Right ventricle myocardium inferior (tissue), 1 donor: Measurements from ENCODE around the gene CHST11. TPM values are rescaled to one million over a fixed set of nuclear protein-coding genes. Genes with fewer than 3 reads are reported as not detected.
"Not testable (repeated sequence)": the region's sequence is repeated elsewhere in the genome, so short reads cannot be mapped to it uniquely, and the experiment has no call there.

Experiments
- ATAC-seq: fragments of 200-7000 bp; cut with Tn5 transposase; one replicate; pipeline ENCODE4 v1.9.1; 2020; ENCODE audit warnings: mild to moderate bottlenecking, moderate library complexity
- DNase-seq: peaks from one replicate; pipeline ENCODE4 v3.0.0; 2021; ENCODE audit errors: missing footprints
- intact Hi-C: fragments of 100-400 bp; cut with DNase I; formaldehyde crosslinking; loops from one replicate; pipeline ENCODE4 v1.11.0; 2022
- microRNA-seq: library from miRNA; unstranded; fragments of <30 nt; microRNA quantifications from one replicate; pipeline ENCODE4 v1.2.0, GENCODE V29; 2020
- total RNA-seq: library from RNA; stranded (reverse); fragmentation: NEBNext Ultra II Directional; extraction: Animal tissue kit (Norgen Biotek cat#: 25700); gene quantifications from one replicate; pipeline ENCODE4 v1.2.1, GENCODE V29; 2021
- donor health status: DM: no; HTN: yes; CAD: no; lungs with severe emphysema.

Gene CHST11
- total RNA-seq, 1 donor from 2014 or later = 3.7 TPM

GRCh38 chr12:104790296-104791125 lies 333.8 kb downstream of the CHST11 start:
- ATAC-seq (no peak), DNase-seq (peak; percentile 78)
- intact Hi-C loops = loop anchor here (10.0 kb wide), 1 partner anchor 64 kb away; no protein-coding TSS in a partner anchor

- intact Hi-C loops = loop anchor here (10.0 kb wide), 1 partner anchor 62 kb away; no protein-coding TSS in a partner anchor
- ATAC-seq (peak; percentile 88), DNase-seq (no peak)
These were observed 335.8 kb downstream of the CHST11 start for GRCh38 chr12:104792570-104792969.

- intact Hi-C loops = loop anchor here (10.0 kb wide), 1 partner anchor 62 kb away; no protein-coding TSS in a partner anchor
- no peak for DNase-seq
- peak; percentile 39 for ATAC-seq
These were observed 336.5 kb downstream of the CHST11 start for GRCh38 chr12:104793285-104793684.

DNA sequence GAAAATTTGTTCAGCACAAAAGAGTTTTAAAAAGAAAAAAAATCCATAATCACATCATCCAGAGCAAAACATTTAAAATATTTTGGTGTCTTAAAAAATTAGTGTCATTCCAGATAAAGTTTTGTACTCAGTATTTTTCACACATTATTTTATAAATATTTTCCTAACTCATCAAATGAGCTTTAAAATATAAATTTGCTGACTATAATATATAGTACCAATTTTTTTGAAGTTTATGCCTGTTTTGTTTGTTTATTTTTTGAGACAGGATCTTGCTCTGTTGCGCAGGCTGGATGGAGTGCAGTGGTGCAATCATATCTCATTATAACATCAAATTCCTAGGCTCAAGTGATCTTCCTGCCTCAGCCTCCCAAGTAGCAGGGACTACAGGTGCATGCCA lies 337.2 kb downstream of the CHST11 start:
- intact Hi-C loops = loop anchor here (10.0 kb wide), 1 partner anchor 61 kb away; no protein-coding TSS in a partner anchor
- ATAC-seq (no peak), DNase-seq (no peak)

GRCh38 chr12:104796475-104796862 lies 339.7 kb downstream of the CHST11 start:
- intact Hi-C loops = loop anchor here (10.0 kb wide), 1 partner anchor 58 kb away; no protein-coding TSS in a partner anchor
- DNase-seq (no peak), ATAC-seq (no peak)

GRCh38 chr12:104799458-104799857 lies 342.7 kb downstream of the CHST11 start:
- intact Hi-C loops = loop anchor here (10.0 kb wide), 1 partner anchor 55 kb away; no protein-coding TSS in a partner anchor
- ATAC-seq (no peak), DNase-seq (no peak)

DNA sequence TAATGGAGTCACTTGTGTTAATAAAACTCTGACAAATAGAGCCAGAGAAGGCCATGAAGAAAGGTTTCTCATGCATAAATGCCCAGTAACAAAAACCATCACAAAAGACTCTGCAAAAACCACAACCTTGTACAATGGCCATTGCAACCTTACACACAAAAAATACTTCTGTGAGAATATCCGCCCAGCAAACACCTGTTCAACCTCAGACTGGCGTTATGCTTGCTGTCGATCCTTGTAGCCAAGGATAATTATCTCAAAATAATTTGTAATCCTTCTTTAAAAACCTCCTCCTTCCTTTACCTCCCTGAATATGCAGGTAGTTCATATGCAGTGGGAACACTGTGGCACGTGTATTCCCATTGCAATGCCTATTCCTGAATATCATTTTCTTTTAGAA lies 344.3 kb downstream of the CHST11 start:
- intact Hi-C loops = no loop called here
- DNase-seq (no peak), ATAC-seq (no peak)

DNA sequence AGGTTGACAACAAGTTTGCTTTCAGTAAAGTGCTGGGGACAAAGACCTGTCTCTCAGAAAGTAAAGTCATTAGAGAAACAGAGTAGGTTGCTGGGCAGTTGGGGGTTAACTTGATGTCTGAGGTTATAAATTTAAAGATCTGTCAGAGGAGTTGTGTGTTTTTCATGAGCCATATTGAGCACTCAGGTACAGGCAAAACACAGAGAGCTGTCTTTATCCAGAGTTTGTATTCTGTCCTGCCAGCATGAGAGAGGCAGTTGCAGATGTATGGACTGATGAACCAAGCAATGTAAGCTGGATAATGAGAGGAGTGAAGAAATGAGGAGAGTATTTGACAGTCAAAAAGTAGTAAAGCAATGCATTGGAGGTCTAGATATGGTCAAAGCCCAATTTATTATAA lies 344.7 kb downstream of the CHST11 start:
- intact Hi-C loops = no loop called here
- ATAC-seq (no peak), DNase-seq (no peak)

GRCh38 chr12:104802208-104802607 lies 345.5 kb downstream of the CHST11 start:
- DNase-seq = no peak
- intact Hi-C loops = no loop called here
- ATAC-seq = no peak

DNA sequence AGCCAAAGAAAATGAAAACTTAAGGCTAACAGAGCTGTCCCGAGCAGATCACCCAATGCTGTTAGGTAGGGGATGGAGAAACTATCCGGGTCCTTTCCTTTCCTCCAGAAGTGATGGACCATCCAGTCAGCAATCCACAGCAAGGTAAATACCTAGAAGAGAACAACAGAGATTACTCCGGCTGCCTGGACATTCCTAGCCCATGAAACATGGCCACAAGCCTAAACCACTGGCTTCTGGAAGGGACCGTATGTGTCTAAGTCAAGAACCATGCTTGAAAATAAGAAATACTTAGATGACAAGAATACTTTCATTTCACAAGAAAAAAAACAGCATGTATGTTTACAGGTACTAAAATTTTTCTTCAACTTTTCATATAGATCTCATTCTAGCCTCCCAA lies 348.4 kb downstream of the CHST11 start:
- intact Hi-C loops = no loop called here
- no peak for ATAC-seq

DNA sequence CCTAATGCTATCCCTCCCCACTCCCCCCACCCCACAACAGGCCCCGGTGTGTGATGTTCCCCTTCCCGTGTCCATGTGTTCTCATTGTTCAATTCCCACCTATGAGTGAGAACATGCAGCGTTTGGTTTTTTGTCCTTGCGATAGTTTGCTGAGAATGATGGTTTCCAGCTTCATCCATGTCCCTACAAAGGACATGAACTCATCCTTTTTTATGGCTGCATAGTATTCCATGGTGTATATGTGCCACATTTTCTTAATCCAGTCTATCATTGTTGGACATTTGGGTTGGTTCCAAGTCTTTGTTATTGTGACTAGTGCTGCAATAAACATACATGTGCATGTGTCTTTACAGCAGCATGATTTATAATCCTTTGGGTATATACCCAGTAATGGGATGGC lies 349.4 kb downstream of the CHST11 start:
- intact Hi-C loops = not testable (repeated sequence)

More for the DNA sequence above, 348.4 kb downstream of the CHST11 start:
- DNase-seq = no peak

GRCh38 chr12:104809251-104809650 lies 352.5 kb downstream of the CHST11 start:
- intact Hi-C loops = no loop called here
- DNase-seq (no peak), ATAC-seq (no peak)

More for the DNA sequence above, 349.4 kb downstream of the CHST11 start:
- not testable (repeated sequence) for DNase-seq, ATAC-seq

DNA sequence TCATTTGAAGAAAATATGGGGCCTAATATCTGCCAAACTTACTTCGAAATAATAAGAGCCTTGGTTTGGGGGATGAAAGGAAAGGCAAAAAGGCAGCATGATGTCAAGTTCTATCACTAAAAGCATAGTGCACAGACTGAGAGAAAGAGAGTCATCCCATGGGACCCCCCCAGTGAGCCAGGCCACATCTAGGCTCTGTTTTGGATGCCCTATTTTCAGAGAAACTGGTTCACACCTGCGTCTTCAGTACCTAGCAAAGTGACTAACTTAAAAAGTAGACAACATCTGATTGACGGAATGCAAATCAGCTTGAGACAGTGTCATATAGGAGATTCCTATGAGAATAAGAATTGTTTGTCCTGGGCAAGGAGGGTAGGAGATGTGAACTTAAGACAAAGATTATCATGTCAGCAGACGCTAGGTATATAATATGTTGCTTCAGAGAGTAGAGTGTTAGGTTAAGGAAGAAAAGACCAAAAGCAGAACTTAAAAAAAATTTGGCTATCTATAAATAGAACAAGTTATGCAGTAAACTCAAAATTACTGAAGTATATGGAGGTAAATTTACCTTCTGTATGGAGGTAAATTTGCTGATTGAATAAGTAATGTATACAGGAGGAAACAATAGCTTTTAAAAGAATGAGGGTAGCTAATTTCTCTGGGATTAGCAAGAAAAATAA lies 353.1 kb downstream of the CHST11 start:
- ATAC-seq = no peak
- intact Hi-C loops = no loop called here
- DNase-seq = no peak

Small RNAs within 50 kb of the gene (microRNA-seq; reads per million reads assigned to microRNA genes)
- not detected for gene MIR3922

Other genes with a start within 250 kb of the CHST11 start
- gene TXNRD1, start 241.2 kb upstream of the CHST11 start, total RNA-seq = 89.3 TPM
- gene EID3, start 153.2 kb upstream of the CHST11 start, total RNA-seq = 0.49 TPM